Measurements from ENCODE around the gene TTC27. TPM values are rescaled to one million over a fixed set of nuclear protein-coding genes. Genes with fewer than 3 reads are reported as not detected.

TTC27 gene
- total and polyA plus RNA-seq, 10 of the 15 experiments (the other 5 are each of a cell fraction or from before 2014, with no cell fraction given), result 20.4 to 34.9 (median 26.0) TPM

- TF ChIP-seq, protein P1, sequence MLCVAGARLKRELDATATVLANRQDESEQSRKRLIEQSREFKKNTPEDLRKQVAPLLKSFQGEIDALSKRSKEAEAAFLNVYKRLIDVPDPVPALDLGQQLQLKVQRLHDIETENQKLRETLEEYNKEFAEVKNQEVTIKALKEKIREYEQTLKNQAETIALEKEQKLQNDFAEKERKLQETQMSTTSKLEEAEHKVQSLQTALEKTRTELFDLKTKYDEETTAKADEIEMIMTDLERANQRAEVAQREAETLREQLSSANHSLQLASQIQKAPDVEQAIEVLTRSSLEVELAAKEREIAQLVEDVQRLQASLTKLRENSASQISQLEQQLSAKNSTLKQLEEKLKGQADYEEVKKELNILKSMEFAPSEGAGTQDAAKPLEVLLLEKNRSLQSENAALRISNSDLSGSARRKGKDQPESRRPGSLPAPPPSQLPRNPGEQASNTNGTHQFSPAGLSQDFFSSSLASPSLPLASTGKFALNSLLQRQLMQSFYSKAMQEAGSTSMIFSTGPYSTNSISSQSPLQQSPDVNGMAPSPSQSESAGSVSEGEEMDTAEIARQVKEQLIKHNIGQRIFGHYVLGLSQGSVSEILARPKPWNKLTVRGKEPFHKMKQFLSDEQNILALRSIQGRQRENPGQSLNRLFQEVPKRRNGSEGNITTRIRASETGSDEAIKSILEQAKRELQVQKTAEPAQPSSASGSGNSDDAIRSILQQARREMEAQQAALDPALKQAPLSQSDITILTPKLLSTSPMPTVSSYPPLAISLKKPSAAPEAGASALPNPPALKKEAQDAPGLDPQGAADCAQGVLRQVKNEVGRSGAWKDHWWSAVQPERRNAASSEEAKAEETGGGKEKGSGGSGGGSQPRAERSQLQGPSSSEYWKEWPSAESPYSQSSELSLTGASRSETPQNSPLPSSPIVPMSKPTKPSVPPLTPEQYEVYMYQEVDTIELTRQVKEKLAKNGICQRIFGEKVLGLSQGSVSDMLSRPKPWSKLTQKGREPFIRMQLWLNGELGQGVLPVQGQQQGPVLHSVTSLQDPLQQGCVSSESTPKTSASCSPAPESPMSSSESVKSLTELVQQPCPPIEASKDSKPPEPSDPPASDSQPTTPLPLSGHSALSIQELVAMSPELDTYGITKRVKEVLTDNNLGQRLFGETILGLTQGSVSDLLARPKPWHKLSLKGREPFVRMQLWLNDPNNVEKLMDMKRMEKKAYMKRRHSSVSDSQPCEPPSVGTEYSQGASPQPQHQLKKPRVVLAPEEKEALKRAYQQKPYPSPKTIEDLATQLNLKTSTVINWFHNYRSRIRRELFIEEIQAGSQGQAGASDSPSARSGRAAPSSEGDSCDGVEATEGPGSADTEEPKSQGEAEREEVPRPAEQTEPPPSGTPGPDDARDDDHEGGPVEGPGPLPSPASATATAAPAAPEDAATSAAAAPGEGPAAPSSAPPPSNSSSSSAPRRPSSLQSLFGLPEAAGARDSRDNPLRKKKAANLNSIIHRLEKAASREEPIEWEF (IDR thresholded peaks at IDR 0.05; ENCODE audit: insufficient replicate concordance, low read depth, low read length), result no peak
- no peak for TF ChIP-seq FOXM1 (IDR thresholded peaks at IDR 0.05; ENCODE audit: low read depth, low read length)
These were observed 145.6 kb downstream of the TTC27 start (continued) for GRCh38 chr2:32773448-32773808.

DNA sequence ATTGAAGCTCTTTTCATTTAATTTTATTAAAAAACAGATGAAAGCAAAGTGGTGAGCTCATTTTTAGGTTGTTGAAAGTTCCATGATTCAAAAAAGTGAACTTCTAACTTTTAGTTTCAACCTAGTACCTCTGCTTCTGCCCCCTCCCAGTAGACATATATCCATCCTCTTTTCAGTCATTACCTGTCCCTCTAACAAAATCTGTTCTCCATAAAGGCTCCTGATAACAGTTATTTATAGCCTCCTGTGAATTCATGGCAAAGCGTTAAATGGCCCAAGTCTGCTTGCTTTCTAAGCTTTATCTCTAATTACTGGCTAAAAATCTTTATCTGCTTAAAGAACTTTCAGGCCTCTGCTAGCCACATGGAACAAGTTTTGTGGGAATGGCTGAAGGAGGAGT lies 148.1 kb downstream of the TTC27 start:
- H3K4me1 ChIP-seq (ENCODE audit: control insufficient read depth, insufficient read depth, low read length), result no peaks in the 10 kb centered on the region
- CTCF ChIA-PET, result interaction anchor here (1.3 to 2.2 kb wide), 3 partner anchors 8 to 597 kb away, joined by 4 to 8 read pairs (median 4); no protein-coding TSS in a partner anchor
- H3K9me3 ChIP-seq (replicated peaks; ENCODE audit: control insufficient read depth, insufficient read depth, low read length), result peaks cover 2% of the 10 kb centered on the region; the same call in 1 of the 3 replicates
- 69% methylated on average over 1 of the region's 1 CpG for WGBS (ENCODE audit: insufficient coverage, insufficient replicate concordance, low lambda C conversion rate, missing lambda C conversion rate)
- TF ChIP-seq CHD1 (IDR thresholded peaks at IDR 0.05; ENCODE audit: low read depth, low read length), result no peak
- TF ChIP-seq ETV6 (conservative IDR thresholded peaks at IDR 0.05 in 1 of 2, IDR thresholded peaks at IDR 0.05 in 1 of 2; ENCODE audit: borderline replicate concordance in 1 of 2, low read depth in 1 of 2), result no peak
- TF ChIP-seq ZBED1 (IDR thresholded peaks at IDR 0.05; ENCODE audit: borderline replicate concordance), result no peak
- TF ChIP-seq NRF1 (conservative IDR thresholded peaks at IDR 0.05; ENCODE audit: low read depth, low read length), result no peak
- TF ChIP-seq TAF1 (IDR thresholded peaks at IDR 0.05; ENCODE audit: borderline replicate concordance, low read depth, low read length), result no peak
- TF ChIP-seq IRF4 (IDR thresholded peaks at IDR 0.05; ENCODE audit: low read depth, low read length), result no peak
- no peak for TF ChIP-seq ZSCAN29 (IDR thresholded peaks at IDR 0.05)
- TF ChIP-seq, protein P2, sequence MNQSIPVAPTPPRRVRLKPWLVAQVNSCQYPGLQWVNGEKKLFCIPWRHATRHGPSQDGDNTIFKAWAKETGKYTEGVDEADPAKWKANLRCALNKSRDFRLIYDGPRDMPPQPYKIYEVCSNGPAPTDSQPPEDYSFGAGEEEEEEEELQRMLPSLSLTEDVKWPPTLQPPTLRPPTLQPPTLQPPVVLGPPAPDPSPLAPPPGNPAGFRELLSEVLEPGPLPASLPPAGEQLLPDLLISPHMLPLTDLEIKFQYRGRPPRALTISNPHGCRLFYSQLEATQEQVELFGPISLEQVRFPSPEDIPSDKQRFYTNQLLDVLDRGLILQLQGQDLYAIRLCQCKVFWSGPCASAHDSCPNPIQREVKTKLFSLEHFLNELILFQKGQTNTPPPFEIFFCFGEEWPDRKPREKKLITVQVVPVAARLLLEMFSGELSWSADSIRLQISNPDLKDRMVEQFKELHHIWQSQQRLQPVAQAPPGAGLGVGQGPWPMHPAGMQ (IDR thresholded peaks at IDR 0.05; ENCODE audit: borderline replicate concordance), result no peak
- no peak for TF ChIP-seq POU2F2 (IDR thresholded peaks at IDR 0.05; ENCODE audit: borderline replicate concordance, low read depth, low read length)
- no peak for TF ChIP-seq SRF (IDR thresholded peaks at IDR 0.05; ENCODE audit: low read depth in 2 of 2, low read length in 2 of 2)
- TF ChIP-seq PML (IDR thresholded peaks at IDR 0.05; ENCODE audit: low read length), result no peak
- TF ChIP-seq WRNIP1 (IDR thresholded peaks at IDR 0.05; ENCODE audit: borderline replicate concordance, low read depth, low read length), result no peak
- no peak for TF ChIP-seq CBFB (IDR thresholded peaks at IDR 0.05; ENCODE audit: low read depth)
- no peak for TF ChIP-seq RUNX3 (IDR thresholded peaks at IDR 0.05; ENCODE audit: low read length)
- intact Hi-C loops (cut with micrococcal nuclease; ENCODE audit: unreplicated experiment), result no loop called here
- ATAC-seq (no peak), DNase-seq (ENCODE audit: low read depth, low spot score) (no peak), FAIRE-seq (no peak)
- in situ Hi-C loops (cut with MboI), result loop anchor here (10.0 kb wide), 1 partner anchor 169 kb away; the partner anchor contains the start of gene LTBP1
- H3K79me2 ChIP-seq (ENCODE audit: control insufficient read depth, insufficient read depth, low read length), result no peaks in the 10 kb centered on the region
- POLR2A ChIA-PET, result interaction anchor here (1.3 kb wide), 1 partner anchor 19 kb away, joined by 3 read pairs; no protein-coding TSS in a partner anchor
- H3K4me3 ChIP-seq, result no peak overlapping the region
- H3K27ac ChIP-seq (ENCODE audit: control insufficient read depth, insufficient read depth), result no peak overlapping the region
- SMC1A ChIA-PET (ENCODE audit: uncharacterized antibody, unreplicated experiment), result interaction anchor here (1.3 to 1.4 kb wide), 3 partner anchors 8 to 807 kb away, joined by 3 to 6 read pairs (median 5); no protein-coding TSS in a partner anchor
- no peaks in the 10 kb centered on the region for H3K27me3 ChIP-seq (replicated peaks in 1 of 2; ENCODE audit: control insufficient read depth in 2 of 2, insufficient read depth in 2 of 2, low read length in 1 of 2)
- RAD21 ChIA-PET (ENCODE audit: unreplicated experiment), result interaction anchor here (1.0 kb wide), 1 partner anchor 87 kb away, joined by 4 read pairs; no protein-coding TSS in a partner anchor
- H2AFZ ChIP-seq (ENCODE audit: control insufficient read depth, low read depth, low read length), result no peak overlapping the region
- no peak overlapping the region for H3K4me2 ChIP-seq (ENCODE audit: control insufficient read depth, insufficient read depth)
- no peaks in the 10 kb centered on the region for H4K20me1 ChIP-seq (ENCODE audit: control insufficient read depth, insufficient read depth)
- no peak overlapping the region for H3K9ac ChIP-seq (ENCODE audit: control insufficient read depth, insufficient read depth, low read length)
- no peaks in the 10 kb centered on the region; a peak in 1 of 4 replicates for H3K36me3 ChIP-seq (ENCODE audit: control insufficient read depth in 2 of 2, insufficient read depth in 2 of 2, low read length in 1 of 2)
- no TSS peak for BruUV-seq (replicated peaks)
